H54 (cell line): Measurements from ENCODE around the gene GKAP1.
"Not testable (repeated sequence)": the region's sequence is repeated elsewhere in the genome, so short reads cannot be mapped to it uniquely, and the experiment has no call there.

Experiments used
- DNase-seq: peaks from one replicate; pipeline ENCODE4 v3.0.0; 2011; ENCODE audit warnings: low spot score, mixed read lengths; ENCODE audit not compliant: insufficient read length
- FAIRE-seq: peaks from 3 replicates; lab custom pipeline; 2011; peaks lifted over from hg19 to GRCh38; lab: Jason Lieb, UNC
- POLR2A ChIP-seq: IDR thresholded peaks from 2 replicates; pipeline ENCODE4 v1.6.1; 2011; ENCODE audit warnings: low read depth, mild to moderate bottlenecking, low read length

GKAP1 gene

DNA sequence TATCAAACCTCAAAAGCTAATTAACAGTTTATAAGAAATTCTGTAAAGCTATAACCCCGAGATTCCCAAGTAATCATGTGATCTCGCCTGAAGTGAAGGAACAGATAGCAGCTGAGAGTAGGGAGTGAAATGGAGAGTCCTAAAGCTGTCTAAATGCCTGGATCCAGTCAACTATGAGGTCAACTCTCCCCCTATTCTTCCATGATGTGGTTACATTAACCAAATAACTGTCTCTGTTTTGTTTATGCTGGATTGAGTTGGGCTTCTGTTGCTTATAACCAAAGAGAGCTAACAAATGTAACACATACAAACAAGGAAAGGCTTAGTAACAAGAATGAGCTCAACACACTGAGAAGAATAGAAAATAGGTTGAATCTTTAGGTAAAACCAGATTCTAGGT is 41.6 kb downstream of the GKAP1 start:
- no peak for FAIRE-seq
- no peak for DNase-seq
- TF ChIP-seq POLR2A, result no peak

- peak; percentile 77 for FAIRE-seq
- TF ChIP-seq POLR2A, result no peak
- DNase-seq, result no peak
Measured at GRCh38 chr9:83772860-83773259, 44.7 kb downstream of the GKAP1 start.

- DNase-seq, result no peak
- TF ChIP-seq POLR2A, result no peak
- FAIRE-seq, result no peak
Measured at GRCh38 chr9:83765376-83765775, 52.2 kb downstream of the GKAP1 start.

DNA sequence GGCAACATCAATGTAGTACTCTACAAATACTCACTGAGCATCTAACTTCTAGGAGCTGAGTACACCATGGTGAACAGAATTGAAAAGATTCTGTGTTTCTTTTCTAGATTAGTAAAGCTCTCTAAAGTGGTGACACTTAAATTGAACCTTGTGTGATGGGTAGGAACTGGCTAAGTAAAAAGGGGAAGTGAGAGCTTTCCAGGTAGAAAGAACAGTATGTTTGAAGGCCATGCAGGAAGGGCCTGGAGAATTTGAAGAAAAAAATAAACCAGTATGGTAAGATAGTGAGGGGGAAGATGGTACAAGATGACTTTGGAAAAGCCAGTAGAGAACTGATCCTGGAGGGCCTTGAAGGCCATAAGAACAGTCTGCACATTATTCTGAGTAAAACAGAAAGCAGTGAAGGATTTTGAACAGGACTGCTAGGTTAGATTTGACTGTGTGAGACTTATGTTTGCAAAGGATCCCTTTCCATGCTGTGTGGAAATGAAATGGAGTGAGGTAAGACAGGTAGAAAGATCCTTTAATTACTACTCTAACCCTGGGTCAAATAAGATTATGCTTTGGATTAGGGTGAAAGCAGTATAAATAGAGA is 63.1 kb downstream of the GKAP1 start:
- no peak for TF ChIP-seq POLR2A
- DNase-seq (no peak), FAIRE-seq (peak; percentile 85)

DNA sequence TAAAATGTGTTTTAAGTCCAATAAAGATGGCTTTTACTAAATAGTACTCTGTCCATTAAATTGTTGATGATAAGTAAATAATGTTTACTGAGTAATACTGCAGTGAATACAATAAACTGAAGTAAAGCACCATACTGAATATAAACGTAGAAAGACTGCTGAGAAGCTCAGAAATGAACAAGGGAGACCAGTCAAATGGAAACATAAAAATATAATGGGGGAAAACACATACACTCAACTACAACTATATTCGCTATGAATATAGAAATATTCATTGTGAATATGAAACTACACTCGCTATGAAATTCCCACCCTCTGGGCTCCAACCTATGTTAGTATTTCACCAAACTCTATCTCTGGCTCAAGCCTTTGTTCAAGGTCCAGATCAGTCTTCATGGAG is 67.9 kb downstream of the GKAP1 start:
- DNase-seq (no peak), FAIRE-seq (no peak)
- TF ChIP-seq POLR2A, result no peak

DNA sequence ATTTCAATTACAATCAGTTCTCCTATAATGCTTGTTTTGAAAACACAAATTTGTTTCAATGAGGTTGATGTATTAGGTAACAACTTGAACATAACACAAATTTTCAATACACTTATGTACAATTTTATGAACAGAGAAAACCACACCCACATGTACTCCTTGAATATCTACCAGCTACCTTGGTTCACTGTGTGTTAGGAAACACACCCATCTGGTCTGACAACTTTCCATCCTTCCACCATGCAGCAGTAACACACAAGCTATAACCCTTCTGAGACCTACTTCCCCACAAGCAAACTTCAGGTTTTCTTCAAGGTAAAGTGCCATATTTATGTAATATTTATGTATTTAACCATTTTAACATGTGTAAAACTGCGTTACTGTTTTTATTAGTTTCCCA is 73.4 kb downstream of the GKAP1 start:
- TF ChIP-seq POLR2A, result no peak
- FAIRE-seq (peak; percentile 55), DNase-seq (no peak)

GRCh38 chr9:83733739-83734138 is 83.8 kb downstream of the GKAP1 start:
- DNase-seq (no peak), FAIRE-seq (peak; percentile 70)
- no peak for TF ChIP-seq POLR2A

GRCh38 chr9:83728591-83729368 is 88.8 kb downstream of the GKAP1 start:
- not testable (repeated sequence) for DNase-seq, FAIRE-seq

- FAIRE-seq (no peak), DNase-seq (no peak)
- TF ChIP-seq POLR2A, result no peak
Measured at GRCh38 chr9:83724436-83724835, 93.1 kb downstream of the GKAP1 start.

- no peak for DNase-seq
- TF ChIP-seq POLR2A, result no peak
- FAIRE-seq, result no peak
Measured at GRCh38 chr9:83722726-83723495, 94.7 kb downstream of the GKAP1 start.

- FAIRE-seq (no peak), DNase-seq (no peak)
- no peak for TF ChIP-seq POLR2A
Measured at GRCh38 chr9:83721509-83721908, 96.1 kb downstream of the GKAP1 start.

GRCh38 chr9:83715794-83716193 is 101.8 kb downstream of the GKAP1 start:
- DNase-seq (no peak), FAIRE-seq (no peak)

GRCh38 chr9:83715221-83715620 is 102.3 kb downstream of the GKAP1 start:
- FAIRE-seq (no peak), DNase-seq (no peak)
- no peak for TF ChIP-seq POLR2A

More at GRCh38 chr9:83715794-83716193, 101.8 kb downstream of the GKAP1 start:
- no peak for TF ChIP-seq POLR2A

DNA sequence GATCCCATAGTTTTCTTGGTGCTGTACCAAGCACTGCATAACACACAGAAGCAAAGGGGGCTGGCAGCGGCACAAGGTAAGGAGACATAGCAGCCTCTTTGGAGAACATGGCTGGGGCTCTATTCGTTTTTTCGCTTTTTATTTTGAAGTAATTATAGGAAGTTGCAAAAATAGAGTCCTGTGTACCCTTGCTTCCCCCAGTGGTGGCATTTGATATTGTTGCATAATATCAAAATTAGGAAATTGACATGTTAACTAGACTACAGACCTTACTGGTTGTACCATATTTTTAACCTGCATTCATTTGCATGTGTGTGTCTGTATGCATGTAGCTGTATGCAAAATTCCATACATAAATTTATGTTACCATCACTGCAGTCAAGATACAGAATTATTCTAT is 103.2 kb downstream of the GKAP1 start:
- FAIRE-seq, result no peak
- no peak for TF ChIP-seq POLR2A
- no peak for DNase-seq
